NCI-H446 treated with DMSO at 0.1 percent for 48 hours (cell line): Measurements from ENCODE around the gene WNT6.

Experiments
- DNase-seq: peaks from one replicate; lab custom pipeline; 2025; lab: John Stamatoyannopoulos, UW

The WNT6 gene

DNA sequence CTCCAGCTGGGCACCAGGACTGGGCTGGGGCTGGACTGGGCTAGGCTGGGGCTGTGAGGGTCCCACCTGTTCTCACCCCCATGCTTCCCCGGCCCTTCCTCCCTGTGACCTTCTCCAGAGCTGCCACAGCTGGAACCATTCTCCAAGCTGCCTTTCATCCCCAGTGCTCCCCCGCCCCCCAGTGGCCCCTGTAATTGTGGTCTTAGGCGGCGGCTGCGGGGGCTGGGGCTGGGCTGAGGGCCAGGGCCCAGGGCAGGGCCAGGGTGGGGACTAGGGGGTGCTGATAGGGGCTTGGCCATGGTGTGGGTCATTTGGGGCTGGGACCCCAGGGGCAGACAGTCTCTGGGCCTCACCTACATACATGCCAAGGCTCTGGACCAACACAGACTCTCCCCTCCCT lies 18.3 kb downstream of the WNT6 start:
- no peak for DNase-seq

DNA sequence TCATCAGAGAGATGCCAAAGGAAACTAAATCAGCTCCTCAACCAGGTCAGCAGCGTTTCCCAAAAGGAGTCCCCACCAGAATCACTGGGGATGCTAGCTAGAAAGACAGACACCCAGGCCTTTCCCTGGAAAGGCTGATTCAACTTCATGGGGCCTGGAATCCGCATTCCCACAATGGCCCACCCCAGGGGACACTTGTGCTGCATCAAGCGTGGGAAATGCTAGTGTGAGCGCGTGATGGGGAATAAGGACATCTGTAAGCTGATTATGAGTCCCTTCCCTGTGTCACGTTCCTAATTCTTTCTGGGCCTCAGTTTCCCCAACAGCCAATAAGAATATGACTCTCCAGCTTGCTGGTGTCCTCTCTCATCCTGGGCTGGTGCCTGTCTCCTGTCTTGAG lies 18.9 kb downstream of the WNT6 start:
- DNase-seq: no peak

DNA sequence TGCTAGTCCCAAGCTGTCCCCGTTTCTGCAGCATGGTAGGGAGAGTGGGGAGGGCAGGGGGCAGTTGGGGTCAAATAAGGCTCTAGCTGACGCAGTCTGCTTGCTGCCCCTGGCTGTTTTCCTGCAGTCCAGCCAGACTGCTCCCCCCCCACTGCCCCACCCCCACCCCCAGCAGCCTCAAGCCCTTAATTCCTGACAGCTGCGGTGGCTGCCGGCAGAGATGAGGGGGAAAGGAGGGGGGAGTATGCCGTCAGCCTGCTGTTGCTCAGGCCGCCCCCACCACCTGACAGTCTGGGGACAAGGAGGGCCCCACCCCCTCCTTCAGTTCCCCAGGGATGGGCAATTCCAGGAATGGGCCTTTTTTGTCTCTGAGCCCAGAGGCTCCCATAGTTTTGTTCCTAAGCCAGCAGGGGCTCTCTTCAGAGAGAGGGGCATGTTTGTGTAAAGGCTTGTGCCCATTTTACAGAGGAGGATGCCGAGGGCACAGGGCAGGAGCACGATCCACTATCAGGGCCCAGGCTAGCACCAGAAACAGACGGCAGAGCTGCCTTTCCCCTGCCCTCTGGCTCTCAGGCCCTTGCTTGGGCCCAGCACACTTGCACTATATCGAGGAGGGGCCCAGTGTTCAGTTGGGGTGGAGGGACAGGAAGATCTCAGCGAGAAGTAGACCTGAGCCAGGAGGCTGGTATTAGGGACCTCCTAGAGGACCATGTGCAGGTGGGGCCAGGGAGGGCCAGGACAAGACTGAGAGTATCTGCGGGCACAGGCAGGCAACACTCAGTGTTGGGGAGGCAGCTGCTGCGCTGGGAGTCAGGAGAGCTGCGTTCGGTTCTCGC lies 19.5 kb downstream of the WNT6 start:
- DNase-seq: no peak

DNA sequence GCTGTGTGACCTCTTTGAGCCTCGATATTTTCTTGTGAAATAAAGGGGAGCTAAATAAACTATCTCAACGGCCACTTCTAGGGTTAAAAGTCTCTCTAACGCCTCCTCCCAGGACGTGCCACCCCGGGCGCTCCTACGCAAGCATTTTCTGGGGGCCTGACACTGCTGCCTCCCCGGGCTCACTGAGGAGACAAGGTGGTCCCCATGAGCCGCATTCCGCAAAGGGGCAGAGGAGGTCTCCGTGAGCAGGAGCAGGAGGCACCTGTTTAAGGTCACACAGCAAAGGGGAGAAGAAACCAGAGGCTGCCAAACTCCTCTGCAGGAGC lies 20.1 kb downstream of the WNT6 start:
- DNase-seq: no peak

DNA sequence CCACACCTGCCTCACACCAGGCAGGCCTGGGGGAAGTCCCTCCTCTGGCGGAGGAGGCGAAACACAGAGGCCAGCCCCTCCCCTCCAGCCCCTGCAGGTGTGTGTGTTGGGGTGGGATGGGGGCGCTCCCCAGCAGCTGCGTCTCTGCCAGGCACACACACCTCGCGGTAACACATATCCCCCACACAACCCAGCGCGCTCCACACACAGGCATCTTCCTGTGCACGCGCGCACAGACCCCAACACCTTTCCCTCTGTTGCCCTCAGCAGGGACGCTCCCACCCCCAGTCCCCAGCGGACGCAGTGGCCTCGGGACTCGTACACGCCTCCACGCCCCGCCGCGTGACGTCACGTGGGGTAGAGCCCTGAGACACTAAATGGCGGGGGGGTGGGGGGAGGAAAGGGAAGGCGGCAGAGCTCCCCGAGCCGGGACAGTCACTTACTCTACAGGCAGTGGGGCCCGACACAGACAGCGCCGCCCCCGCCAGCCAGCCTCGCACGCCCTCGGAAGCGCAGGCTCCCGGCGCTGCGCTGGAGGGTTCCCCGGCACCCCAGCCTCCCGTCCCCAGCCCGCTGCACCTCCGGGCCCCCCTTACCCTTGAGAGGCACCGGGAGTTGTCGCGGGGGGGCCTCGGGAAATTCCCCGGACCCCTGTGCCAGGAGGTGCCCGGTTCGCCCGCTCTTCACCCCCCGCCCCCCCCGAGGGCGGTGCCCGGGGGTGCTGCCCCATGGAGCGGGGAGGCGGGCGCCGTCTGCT lies 20.7 kb downstream of the WNT6 start, which contains the start of gene WNT10A:
Gene WNT10A (plus strand): TSS at position 751 of the 757 bp plus-strand sequence. CDS start 144 bp downstream, outside the sequence.
- no peak for DNase-seq

DNA sequence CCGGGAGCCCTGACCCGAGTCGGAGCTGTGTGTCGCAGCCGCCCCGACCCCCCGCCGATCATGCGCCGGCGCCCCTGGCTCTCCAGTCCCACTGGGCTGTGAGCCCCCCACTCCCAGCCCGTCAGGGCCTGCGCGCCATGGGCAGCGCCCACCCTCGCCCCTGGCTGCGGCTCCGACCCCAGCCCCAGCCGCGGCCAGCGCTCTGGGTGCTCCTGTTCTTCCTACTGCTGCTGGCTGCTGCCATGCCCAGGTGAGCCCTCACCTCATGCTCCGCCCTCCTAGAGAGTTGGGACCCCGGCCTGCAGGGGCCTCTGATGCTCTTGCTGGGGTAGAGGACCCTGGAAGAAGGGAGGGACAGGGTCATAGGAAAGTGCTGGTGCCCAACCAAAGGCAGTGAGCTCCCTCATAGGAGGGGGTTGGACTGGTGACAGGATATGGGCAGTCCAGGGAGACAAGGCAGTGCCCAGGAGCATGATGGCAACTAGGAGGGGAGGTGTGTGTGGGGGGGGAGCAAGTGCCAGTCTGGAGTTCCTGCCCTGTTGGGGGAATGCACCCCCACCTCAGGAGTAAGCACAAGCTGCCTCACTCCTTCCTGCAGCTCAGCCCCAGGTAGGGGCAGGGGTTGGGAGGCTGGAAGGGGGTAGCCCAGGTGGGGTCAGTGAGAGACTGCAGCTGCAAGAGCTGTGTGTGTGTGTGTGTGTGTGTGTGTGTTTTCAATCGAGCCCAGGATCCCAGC lies 21.4 kb downstream of the WNT6 start:
- no peak for DNase-seq

DNA sequence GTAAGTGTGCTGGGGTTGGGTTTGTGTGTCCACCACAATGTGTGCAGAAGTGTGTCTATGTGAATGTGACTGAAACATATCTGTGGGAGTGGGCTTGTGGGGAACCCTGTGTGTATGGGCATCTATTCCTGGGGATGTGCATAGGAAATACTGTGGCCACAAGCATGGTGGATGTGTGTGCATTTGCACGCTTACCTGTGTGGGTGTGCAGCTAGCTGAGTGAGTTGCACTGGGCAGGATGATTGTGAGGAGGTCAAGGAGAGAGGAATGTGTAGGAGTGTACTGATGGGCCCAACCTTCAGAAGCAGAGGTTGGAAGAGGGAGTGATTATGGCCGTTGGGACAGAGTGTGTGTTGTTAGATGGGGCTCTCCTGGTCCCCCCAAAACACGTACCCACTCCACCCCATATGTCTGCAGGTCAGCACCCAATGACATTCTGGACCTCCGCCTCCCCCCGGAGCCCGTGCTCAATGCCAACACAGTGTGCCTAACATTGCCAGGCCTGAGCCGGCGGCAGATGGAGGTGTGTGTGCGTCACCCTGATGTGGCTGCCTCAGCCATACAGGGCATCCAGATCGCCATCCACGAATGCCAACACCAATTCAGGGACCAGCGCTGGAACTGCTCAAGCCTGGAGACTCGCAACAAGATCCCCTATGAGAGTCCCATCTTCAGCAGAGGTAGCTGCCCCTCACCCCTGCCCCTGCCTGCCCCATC lies 22.3 kb downstream of the WNT6 start:
- DNase-seq: peak; percentile 30

DNA sequence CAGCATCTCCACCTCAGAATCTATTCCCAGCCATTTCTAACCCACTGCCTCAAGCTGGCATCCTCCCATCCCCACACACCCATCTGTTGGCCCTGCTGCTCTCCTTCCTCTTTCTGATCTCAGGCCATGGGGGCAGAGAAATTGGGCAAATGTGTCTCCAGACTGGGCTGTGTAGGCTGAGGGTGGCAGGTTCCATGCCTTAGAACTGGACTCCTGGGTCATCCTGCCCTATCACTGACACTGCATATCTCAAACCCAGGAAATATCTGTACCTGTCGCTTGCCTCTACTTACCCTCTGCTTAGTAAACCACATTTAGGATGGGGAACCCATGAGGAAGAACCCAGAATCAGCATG lies 22.8 kb downstream of the WNT6 start:
- DNase-seq: no peak

DNA sequence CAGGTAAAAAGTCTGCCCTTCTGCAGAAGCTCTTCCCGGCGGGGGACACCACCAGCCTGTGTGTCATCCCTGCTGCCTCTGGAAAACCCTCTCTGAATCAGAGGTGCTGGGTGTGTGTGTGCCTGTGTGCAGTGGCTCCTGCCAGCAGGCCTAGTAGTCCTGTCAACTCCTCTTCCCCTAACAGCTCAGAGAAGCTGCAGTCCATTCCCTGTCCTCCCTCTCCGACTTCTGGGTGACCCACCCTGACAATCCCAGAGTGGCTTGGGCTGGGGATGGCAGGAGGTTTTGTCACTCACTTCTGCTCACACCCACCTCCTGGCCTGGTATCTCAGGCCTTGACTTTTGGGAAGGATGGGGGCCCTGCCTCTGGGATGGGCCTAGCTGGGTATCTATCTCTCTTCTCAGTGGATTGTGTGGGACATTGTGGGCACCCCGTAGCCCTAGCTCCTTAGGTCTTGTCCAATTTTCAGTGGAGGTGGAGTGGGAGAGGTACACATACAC lies 23.3 kb downstream of the WNT6 start:
- DNase-seq: no peak

DNA sequence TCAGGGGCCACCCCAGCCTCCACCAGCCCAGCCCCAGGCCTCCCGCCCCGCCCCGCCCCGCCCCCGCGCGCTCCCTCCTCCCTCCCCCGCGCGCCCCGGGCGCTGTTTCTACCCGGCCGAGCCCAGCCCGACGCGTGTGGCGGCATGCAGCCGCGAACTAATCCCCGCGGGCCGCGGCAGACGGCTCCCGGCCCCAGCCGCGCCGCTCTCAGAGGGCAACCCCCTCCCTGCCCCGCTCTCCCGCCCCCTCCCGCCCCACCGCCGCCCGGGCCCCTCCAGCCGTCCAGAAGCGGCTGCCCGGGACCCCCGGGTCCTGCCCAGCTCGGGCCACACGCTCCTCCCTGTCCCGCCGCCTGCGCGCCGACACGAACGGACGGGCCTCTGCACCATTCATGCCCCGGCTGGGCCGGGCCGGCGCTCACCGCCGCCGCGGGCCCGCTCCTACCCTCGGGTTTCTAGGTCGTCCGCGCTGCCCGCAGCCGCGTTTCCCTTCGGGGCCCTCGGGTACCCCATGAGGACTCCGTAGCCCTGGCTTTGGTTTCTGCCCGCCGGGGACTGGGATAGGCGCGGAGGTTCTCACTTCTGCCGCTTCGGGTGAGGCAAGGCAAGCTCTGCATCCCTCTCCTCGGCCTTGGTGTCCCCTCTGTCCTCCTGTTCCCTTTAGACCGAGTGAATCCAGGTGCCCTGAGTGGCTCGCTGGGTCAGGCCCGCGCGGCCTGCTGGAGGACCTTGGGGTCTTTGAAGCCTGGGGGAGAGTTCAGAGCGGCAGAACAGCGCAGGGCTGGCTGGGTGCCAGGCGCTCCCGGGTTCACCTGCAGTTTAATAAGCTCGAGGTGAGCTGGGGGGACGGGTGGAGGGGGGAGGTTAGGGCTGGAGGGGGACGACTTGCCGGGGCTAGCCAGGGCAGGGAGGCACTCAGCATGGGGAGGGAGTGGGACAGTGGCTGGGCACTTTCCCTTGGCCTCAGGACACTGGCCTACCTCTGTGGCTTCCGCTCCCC lies 24.2 kb downstream of the WNT6 start:
- no peak for DNase-seq

DNA sequence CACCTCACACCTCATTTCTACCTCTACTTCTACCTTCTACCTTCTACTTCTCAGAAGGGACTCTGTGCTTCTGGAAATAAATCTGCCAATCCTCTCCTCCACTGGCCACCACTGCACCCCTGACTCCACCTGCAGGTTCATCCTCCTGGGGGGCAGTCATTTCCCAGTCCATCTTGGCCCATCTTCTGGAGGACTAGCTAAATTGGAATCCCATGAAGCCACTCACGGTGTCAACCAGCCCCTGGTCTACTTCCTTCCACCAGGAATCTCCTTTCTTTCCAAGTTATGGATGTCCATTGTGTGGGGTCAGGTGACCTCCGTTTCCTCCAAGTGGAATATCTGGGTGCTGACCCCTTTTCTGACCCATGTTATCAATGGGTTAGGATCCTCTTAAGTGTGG lies 24.9 kb downstream of the WNT6 start:
- no peak for DNase-seq

DNA sequence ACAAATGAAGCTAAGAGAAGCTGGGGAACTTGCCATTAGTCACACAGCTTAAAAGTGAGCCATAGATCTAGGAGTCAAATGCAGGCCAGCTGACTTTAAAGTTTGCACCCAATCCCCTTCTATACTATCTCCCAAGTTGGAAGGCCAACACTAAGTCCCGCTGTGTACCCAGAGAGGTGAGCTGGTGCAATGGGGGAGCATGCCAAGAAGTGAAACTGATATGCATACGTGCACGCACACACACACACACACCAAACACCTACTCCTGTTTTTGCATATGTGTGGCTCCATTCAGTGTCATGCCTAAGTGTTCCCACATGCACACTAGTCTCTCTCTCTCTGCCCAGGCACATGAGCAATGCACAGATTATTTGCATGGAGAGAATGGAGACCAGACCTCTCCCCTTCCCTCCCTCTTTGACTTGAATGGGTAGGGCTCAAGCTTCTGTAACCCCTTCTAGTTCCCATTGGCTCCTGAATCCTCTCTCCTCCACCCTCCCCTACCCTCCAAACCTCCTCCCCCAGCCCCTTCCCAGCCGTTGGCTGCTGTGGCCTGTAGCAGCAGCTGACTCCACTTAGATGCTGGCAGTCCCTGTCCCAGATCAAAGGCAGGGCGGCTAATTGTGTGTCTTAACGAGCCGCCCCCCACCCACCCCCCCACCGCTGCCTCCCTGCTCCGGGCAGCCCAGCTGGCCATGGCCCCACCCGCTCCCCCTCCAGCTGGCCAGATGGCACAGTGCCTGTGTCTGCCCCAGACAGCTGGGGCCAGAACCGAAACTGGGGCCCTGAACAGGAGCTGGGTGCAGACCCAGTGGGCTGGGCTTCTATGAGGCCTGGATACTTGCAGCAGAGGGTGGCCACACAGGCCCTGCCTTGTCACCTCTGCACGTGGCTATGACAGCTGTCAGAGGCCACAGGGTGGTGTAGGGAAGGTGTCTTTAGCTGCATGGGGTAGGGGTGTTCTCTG lies 26.7 kb downstream of the WNT6 start:
- DNase-seq: peak; percentile 58

DNA sequence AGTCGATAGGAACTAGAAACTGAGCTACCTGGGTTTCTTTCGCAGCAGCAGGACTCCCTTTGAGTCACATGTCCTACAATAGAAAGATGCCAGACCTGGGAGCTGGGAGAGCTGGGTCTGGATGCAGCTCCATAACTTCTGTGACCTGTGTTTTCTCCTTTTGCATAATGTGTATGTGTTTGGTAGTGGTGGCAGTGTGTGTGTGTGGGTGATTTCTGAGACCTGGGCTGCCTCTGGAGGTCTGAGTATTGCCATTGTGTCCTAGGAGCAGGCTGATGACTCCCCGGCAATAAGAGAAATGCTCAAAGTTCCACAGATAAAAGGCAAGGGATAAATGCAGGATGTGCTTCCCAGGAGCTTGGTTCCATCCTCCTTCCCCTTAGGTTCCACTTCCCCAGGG lies 27.5 kb downstream of the WNT6 start:
- DNase-seq: no peak

DNA sequence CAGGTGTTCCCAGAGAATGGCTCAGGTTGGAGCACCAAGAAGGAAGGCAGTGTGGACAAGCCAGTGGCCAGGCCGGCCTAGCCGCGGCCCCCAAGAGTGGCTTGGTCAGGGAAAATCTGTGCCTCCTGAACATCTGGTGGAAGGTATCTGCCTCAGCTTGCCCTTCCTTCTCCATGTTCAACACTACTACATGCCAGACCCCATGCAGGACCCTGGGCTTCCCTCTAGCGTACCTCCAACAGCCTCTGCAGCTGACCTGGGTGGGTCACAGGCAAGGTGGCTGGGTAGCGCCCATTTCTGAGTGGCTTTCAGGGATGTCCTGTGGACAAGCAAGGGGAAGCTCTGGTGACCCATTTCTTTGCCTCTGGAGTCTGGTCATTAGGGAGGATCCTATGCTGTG lies 28.7 kb downstream of the WNT6 start:
- DNase-seq: no peak

DNA sequence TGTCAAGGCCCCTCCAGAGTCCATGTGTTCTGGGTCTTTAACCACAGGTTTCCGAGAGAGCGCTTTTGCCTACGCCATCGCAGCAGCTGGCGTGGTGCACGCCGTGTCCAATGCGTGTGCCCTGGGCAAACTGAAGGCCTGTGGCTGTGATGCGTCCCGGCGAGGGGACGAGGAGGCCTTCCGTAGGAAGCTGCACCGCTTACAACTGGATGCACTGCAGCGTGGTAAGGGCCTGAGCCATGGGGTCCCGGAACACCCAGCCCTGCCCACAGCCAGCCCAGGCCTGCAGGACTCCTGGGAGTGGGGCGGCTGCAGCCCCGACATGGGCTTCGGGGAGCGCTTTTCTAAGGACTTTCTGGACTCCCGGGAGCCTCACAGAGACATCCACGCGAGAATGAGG lies 30.3 kb downstream of the WNT6 start:
- no peak for DNase-seq

DNA sequence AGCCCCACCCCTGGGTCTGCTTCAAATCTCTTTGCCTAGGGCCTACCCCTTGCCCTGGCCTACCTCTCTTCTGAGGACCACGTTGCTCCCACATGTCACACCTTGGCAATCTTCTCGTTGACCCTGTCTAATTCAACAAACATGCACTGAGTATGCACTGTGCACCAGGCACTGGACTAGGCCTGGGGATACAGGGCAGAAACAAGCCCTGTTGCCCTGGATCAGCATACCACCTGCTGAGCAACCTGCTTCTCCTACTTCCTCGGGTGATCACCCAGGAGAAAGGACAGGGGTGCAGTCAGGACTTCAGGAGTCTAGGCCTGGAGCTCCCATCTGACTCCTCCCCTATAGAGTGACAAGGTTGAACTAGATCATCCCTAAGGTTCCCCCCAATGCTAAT lies 30.8 kb downstream of the WNT6 start:
- DNase-seq: no peak

DNA sequence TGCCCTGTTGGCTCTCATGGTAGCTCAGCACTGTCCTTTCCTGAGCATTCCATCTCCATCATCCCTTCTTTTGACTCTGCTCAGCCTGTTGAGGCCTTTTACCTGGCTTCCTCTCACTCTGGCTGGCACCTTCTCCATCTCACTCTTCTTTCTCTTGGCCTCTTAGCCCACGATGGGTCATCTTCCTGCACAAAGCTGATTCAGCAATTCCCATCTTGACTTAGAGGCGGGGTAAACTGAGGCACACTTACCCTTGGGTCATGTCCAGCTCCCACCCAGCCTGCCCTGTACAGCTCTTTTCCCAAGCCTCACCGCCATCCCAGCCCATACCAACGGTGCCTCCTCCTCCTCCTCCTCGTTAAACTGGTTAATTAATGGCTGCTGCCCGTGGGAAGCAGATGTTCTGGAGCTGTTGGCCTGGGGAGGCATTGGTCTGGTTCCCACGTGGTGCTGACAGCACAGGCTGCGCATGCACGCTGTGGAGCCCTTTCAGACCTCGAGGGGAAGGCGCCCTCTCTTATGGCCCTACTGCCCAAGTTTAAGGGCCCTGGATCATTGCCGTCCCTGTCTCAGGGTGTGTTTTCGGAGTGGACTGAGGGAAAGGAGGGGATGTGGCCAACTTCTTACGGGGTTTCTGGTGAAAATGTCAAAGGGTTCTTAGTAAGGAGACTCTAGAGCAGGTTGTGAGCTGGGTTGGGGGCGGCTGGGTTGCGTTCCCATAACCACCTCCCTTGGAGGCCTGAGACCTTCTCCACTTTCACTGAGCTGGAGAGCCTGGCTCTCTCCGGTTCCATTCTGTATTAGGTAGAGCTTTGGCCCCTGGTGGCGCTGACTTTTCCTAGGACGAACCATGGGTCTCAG lies 31.9 kb downstream of the WNT6 start:
- DNase-seq: no peak

DNA sequence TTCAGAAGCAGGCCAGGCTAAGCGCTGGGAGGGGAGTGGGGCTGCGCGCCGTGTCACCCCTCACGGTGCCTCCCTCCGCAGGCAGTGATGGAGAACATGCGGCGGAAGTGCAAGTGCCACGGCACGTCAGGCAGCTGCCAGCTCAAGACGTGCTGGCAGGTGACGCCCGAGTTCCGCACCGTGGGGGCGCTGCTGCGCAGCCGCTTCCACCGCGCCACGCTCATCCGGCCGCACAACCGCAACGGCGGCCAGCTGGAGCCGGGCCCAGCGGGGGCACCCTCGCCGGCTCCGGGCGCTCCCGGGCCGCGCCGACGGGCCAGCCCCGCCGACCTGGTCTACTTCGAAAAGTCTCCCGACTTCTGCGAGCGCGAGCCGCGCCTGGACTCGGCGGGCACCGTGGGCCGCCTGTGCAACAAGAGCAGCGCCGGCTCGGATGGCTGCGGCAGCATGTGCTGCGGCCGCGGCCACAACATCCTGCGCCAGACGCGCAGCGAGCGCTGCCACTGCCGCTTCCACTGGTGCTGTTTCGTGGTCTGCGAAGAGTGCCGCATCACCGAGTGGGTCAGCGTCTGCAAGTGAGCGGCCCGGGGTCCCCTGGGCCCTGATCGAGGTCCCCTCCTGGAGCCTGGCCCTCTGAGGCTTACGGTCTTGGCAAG lies 33.2 kb downstream of the WNT6 start:
- DNase-seq: no peak
